Endothelial cell of umbilical vein (primary cell): ENCODE data around the gene MOCS2. TPM values are rescaled to one million over a fixed set of nuclear protein-coding genes. Genes with fewer than 3 reads are reported as not detected.
A peak's percentile ranks its signal among the peaks of the same experiment; 100 is the strongest.

ENCODE experiments used
- BruUV-seq: library from RNA; stranded (reverse); fragments of 400-500 nt; replicated peaks from 2 replicates; lab custom pipeline; 2021; lab: Mats Ljungman, UMichigan
- CTCF ChIA-PET: fragments of 300-600, 350-600 bp; sonication (Branson Sonifier 250); formaldehyde crosslinking; loops from one replicate; lab custom pipeline; 2021; ENCODE audit warnings: antibody characterized with exemption, inconsistent platforms; lab: Charles Lee
- POLR2A ChIA-PET: fragments of 300-600, 350-600 bp; sonication (Branson Sonifier 250); formaldehyde crosslinking; loops from one replicate; lab custom pipeline; 2021; ENCODE audit warnings: antibody characterized with exemption, inconsistent platforms; lab: Charles Lee
- DNase-seq: peaks from one replicate; pipeline ENCODE4 v3.0.0-alpha.2; 2011; ENCODE audit warnings: low read depth, low spot score
- FAIRE-seq: peaks from 2 replicates; lab custom pipeline; 2011; peaks lifted over from hg19 to GRCh38; lab: Jason Lieb, UNC
- H2AFZ ChIP-seq: 2 replicates; pipeline ENCODE4 v1.6.0; 2012; ENCODE audit warnings: low read depth, low read length, control low read depth, inconsistent platforms
- H3K27ac ChIP-seq: 2 replicates; pipeline ENCODE4 v1.5.1; 2011; ENCODE audit warnings: low read depth, mild to moderate bottlenecking, control low read depth, low read length, moderate library complexity; ENCODE audit not compliant: insufficient read depth
- H3K27me3 ChIP-seq, 2 experiments: 2 replicates each; pipeline versions ENCODE4 v1.6.0 to v1.6.1; 2011; ENCODE audit warnings: low read length in 2 of 2, mixed read lengths in 1 of 2; ENCODE audit not compliant: control insufficient read depth in 2 of 2, insufficient read depth in 2 of 2
- H3K36me3 ChIP-seq, 2 experiments: 2 replicates in 1 of 2; 3 replicates in 1 of 2; pipeline ENCODE4 v1.5.1; 2011; ENCODE audit warnings: low read length in 2 of 2, mild to moderate bottlenecking in 1 of 2, moderate library complexity in 1 of 2; ENCODE audit not compliant: control insufficient read depth in 2 of 2, insufficient read depth in 2 of 2; ENCODE audit errors: extremely low read depth in 1 of 2
- H3K4me1 ChIP-seq: 3 replicates; pipeline ENCODE4 v1.5.1; 2011; ENCODE audit warnings: mild to moderate bottlenecking, low read length; ENCODE audit not compliant: control insufficient read depth, insufficient read depth; ENCODE audit errors: extremely low read depth
- H3K4me2 ChIP-seq: 2 replicates; pipeline ENCODE4 v1.6.1; 2011; ENCODE audit warnings: low read length, control low read depth, mixed read lengths; ENCODE audit not compliant: insufficient read depth
- H3K4me3 ChIP-seq, 3 experiments: fragments of 200-600 bp in 1 of 3; sonication (generic), shearing (Covaris generic) in 1 of 3; replicated peaks in 1 of 3; 2 replicates each; pipeline ENCODE4 v1.5.1; 2011 to 2016; ENCODE audit warnings: control low read depth in 3 of 3, low read length in 3 of 3, mild to moderate bottlenecking in 2 of 3, inconsistent platforms in 1 of 3, low read depth in 1 of 3, moderate library complexity in 1 of 3; ENCODE audit not compliant: insufficient read depth in 1 of 3
- H3K79me2 ChIP-seq: 2 replicates; pipeline ENCODE4 v1.6.0; 2012; ENCODE audit warnings: low read length, inconsistent platforms; ENCODE audit not compliant: control insufficient read depth, insufficient read depth
- H3K9ac ChIP-seq: replicated peaks from 2 replicates; pipeline ENCODE3; 2011; ENCODE audit warnings: low read length, control low read depth; ENCODE audit not compliant: insufficient read depth; ENCODE audit errors: extremely low read depth
- H3K9me1 ChIP-seq: replicated peaks from 3 replicates; pipeline ENCODE4 v1.6.0; 2011; ENCODE audit warnings: mild to moderate bottlenecking, low read length; ENCODE audit not compliant: control insufficient read depth, insufficient read depth; ENCODE audit errors: extremely low read depth
- H3K9me3 ChIP-seq: replicated peaks from 2 replicates; pipeline ENCODE4 v1.5.1; 2012; ENCODE audit warnings: low read length, inconsistent platforms; ENCODE audit not compliant: control insufficient read depth, insufficient read depth
- H4K20me1 ChIP-seq: replicated peaks from 2 replicates; pipeline ENCODE3; 2011; ENCODE audit warnings: mild to moderate bottlenecking, low read length; ENCODE audit not compliant: control insufficient read depth, insufficient read depth; ENCODE audit errors: extremely low read depth
- EZH2 ChIP-seq: IDR thresholded peaks from 2 replicates; pipeline ENCODE4 v1.6.1; 2012; ENCODE audit warnings: borderline replicate concordance, low read depth, mild to moderate bottlenecking, moderate library complexity, low read length, inconsistent platforms; ENCODE audit not compliant: severe bottlenecking
- FOS ChIP-seq: IDR thresholded peaks from 2 replicates; pipeline ENCODE4 v1.6.1; 2011; ENCODE audit warnings: mild to moderate bottlenecking, low read length, moderate library complexity, borderline replicate concordance; ENCODE audit not compliant: insufficient read depth
- GATA2 ChIP-seq: IDR thresholded peaks from 2 replicates; pipeline ENCODE4 v1.7.0; 2011; ENCODE audit warnings: low read depth, mild to moderate bottlenecking, moderate library complexity, mixed read lengths, low read length; ENCODE audit not compliant: insufficient read length, insufficient read depth
- JUN ChIP-seq: IDR thresholded peaks from 2 replicates; pipeline ENCODE4 v1.6.1; 2011; ENCODE audit warnings: borderline replicate concordance, low read depth; ENCODE audit not compliant: insufficient read length, insufficient read depth
- MYC ChIP-seq: IDR thresholded peaks from one replicate; pipeline ENCODE4 v1.6.1; 2011; ENCODE audit warnings: mild to moderate bottlenecking, low read depth, low read length
- POLR2A ChIP-seq: IDR thresholded peaks from 2 replicates; pipeline ENCODE4 v1.6.1; 2012; ENCODE audit warnings: low read depth, mild to moderate bottlenecking, control low read depth, low read length
- POLR2AphosphoS5 ChIP-seq: IDR thresholded peaks from 2 replicates; pipeline ENCODE4 v1.6.1; 2012; ENCODE audit warnings: low read depth, mild to moderate bottlenecking, control low read depth, low read length, moderate library complexity; ENCODE audit not compliant: insufficient read depth
- dilution Hi-C: fragments of 300-500 bp; cut with MboI; formaldehyde crosslinking; loops from one replicate; pipeline ENCODE4 v1.15.0; 2019; ENCODE audit warnings: low sequenced_read_pairs; ENCODE audit not compliant: extremely low pct_ligation_motif_present
- intact Hi-C: fragments of 100-400 bp; cut with micrococcal nuclease; formaldehyde crosslinking; loops from one replicate; pipeline ENCODE4 v1.10.0; 2022
- polyA plus RNA-seq, 4 experiments: library from polyadenylated mRNA; depleted of rRNA in 3 of 4; stranded (reverse) in 3 of 4; unstranded in 1 of 4; fragments of >200 nt; gene quantifications; 2 replicates each; pipeline versions ENCODE4 v1.2.1 to v1.2.3, GENCODE V29; 2011 to 2012; ENCODE audit warnings: missing spikeins in 1 of 4
- total RNA-seq: library from RNA; stranded (reverse); gene quantifications from 2 replicates; pipeline ENCODE4 v1.2.3, GENCODE V29; 2021
- TF ChIP-seq, protein P1 (sequence below): IDR thresholded peaks from 2 replicates; pipeline ENCODE4 v1.6.1; 2011; ENCODE audit not compliant: insufficient read depth, insufficient read length
- TF ChIP-seq, protein P2 (sequence below), 2 donors: IDR thresholded peaks; 1 replicate in 1 of 2; 2 replicates in 1 of 2; pipeline ENCODE4 v1.5.1; 2011; ENCODE audit warnings: low read length in 2 of 2, mild to moderate bottlenecking in 2 of 2, moderate library complexity in 2 of 2, control low read depth in 1 of 2, inconsistent platforms in 1 of 2, low read depth in 1 of 2; ENCODE audit not compliant: insufficient read depth in 1 of 2; ENCODE audit errors: extremely low read depth in 1 of 2

Gene MOCS2
- total and polyA plus RNA-seq, 2 donors (not counting 3 experiments of a cell fraction or from before 2014, with no cell fraction given): 14.3 to 31.5 TPM

GRCh38 chr5:53126521-53126920, 17.0 kb upstream of the MOCS2 start:
- dilution Hi-C loops: no loop called here
- H4K20me1 ChIP-seq: no peaks in the 10 kb centered on the region
- no peaks in the 10 kb centered on the region for H3K9me1 ChIP-seq
- H3K9me3 ChIP-seq: no peaks in the 10 kb centered on the region
- TF ChIP-seq, protein P1, sequence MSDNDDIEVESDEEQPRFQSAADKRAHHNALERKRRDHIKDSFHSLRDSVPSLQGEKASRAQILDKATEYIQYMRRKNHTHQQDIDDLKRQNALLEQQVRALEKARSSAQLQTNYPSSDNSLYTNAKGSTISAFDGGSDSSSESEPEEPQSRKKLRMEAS: no peak
- peak; percentile 41 for TF ChIP-seq FOS
- H3K4me2 ChIP-seq: no peak overlapping the region
- ChIA-PET CTCF (interaction anchor here (0.9 to 1.5 kb wide), 4 partner anchors 11 to 1108 kb away, joined by 3 read pairs; no protein-coding TSS in a partner anchor), POLR2A (no interaction called here)
- no peaks in the 10 kb centered on the region for H3K4me1 ChIP-seq
- no peak overlapping the region for H3K9ac ChIP-seq
- BruUV-seq: no TSS peak
- no peak overlapping the region for H3K27ac ChIP-seq
- intact Hi-C loops: no loop called here
- no peaks in the 10 kb centered on the region for H3K79me2 ChIP-seq
- DNase-seq: no peak
- no peak for FAIRE-seq
- no peak overlapping the region for H2AFZ ChIP-seq
- H3K4me3 ChIP-seq: no peak overlapping the region
- no peaks in the 10 kb centered on the region for H3K36me3 ChIP-seq
- peaks cover 0 to 1% of the 10 kb centered on the region in 2 experiments for H3K27me3 ChIP-seq

DNA sequence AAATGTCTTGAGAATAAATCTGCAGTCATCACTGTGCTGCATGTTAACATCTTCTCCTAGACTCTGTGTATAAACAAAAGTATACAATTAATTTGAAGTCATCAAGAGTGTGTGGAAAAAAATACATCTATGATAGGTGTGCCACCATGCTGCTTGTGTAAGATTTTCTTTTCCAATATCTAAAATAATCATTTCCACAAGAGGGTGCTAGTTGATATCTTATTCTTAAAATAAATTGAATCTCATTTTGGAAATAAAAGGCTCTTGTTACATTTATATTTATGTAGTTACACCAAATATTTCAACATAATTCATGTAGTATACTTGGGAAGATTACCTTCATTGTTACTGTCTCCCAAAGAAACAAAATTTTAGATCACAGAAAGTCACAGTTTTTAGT, 14.1 kb upstream of the MOCS2 start:
- POLR2A ChIA-PET: interaction anchor here (0.7 kb wide), 1 partner anchor 532 kb away, joined by 4 read pairs; no protein-coding TSS in a partner anchor
- TF ChIP-seq POLR2A (no peak), JUN (no peak), MYC (no peak), GATA2 (no peak), FOS (no peak), EZH2 (no peak), POLR2AphosphoS5 (no peak)
- TF ChIP-seq, protein P2, sequence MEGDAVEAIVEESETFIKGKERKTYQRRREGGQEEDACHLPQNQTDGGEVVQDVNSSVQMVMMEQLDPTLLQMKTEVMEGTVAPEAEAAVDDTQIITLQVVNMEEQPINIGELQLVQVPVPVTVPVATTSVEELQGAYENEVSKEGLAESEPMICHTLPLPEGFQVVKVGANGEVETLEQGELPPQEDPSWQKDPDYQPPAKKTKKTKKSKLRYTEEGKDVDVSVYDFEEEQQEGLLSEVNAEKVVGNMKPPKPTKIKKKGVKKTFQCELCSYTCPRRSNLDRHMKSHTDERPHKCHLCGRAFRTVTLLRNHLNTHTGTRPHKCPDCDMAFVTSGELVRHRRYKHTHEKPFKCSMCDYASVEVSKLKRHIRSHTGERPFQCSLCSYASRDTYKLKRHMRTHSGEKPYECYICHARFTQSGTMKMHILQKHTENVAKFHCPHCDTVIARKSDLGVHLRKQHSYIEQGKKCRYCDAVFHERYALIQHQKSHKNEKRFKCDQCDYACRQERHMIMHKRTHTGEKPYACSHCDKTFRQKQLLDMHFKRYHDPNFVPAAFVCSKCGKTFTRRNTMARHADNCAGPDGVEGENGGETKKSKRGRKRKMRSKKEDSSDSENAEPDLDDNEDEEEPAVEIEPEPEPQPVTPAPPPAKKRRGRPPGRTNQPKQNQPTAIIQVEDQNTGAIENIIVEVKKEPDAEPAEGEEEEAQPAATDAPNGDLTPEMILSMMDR (IDR thresholded peaks at IDR 0.05; ENCODE audit: extremely low read depth in 1 of 2, insufficient read depth in 1 of 2, low read depth in 1 of 2, low read length in 2 of 2): no peak
- TF ChIP-seq, protein P1: no peak
- Histone ChIP-seq H3K36me3 (no peaks in the 10 kb centered on the region), H3K27ac (no peak overlapping the region), H3K4me3 (no peak overlapping the region), H3K79me2 (no peaks in the 10 kb centered on the region), H3K4me1 (no peaks in the 10 kb centered on the region), H3K4me2 (no peak overlapping the region), H3K9me1 (no peaks in the 10 kb centered on the region), H2AFZ (no peak overlapping the region), H3K9ac (no peak overlapping the region), H3K9me3 (no peaks in the 10 kb centered on the region), H4K20me1 (no peaks in the 10 kb centered on the region), H3K27me3 (peaks cover 0 to 3% of the 10 kb centered on the region in 2 experiments)
- intact Hi-C loops (loop anchor here (5.0 kb wide), 1 partner anchor 1094 kb away; no protein-coding TSS in a partner anchor), dilution Hi-C loops (no loop called here)
- BruUV-seq: no TSS peak
- CTCF ChIA-PET: interaction anchor here (0.8 to 1.7 kb wide), 8 partner anchors 9 to 1111 kb away, joined by 3 to 17 read pairs (median 4); partner anchors contain the start of gene MOCS2
- DNase-seq (peak; percentile 21), FAIRE-seq (no peak)
